Thyroid gland (tissue), 4 donors: Measurements from ENCODE around the gene PPP1R13B.

ENCODE experiments used
- CTCF ChIP-seq, 6 experiments: fragments of 200-600 bp in 3 of 6; fragments of 450-650 bp in 3 of 6; sonication (generic) in 3 of 6; IDR thresholded peaks; one replicate each; pipeline ENCODE4 v1.5.1; 2016 to 2019; ENCODE audit warnings: antibody characterized with exemption in 6 of 6, mild to moderate bottlenecking in 2 of 6, inconsistent platforms in 1 of 6, moderate library complexity in 1 of 6
- POLR2A ChIP-seq, 2 donors: fragments of 450-650 bp; IDR thresholded peaks; one replicate each; pipeline ENCODE4 v1.6.1; 2017; ENCODE audit warnings: antibody characterized with exemption in 2 of 2, mild to moderate bottlenecking in 2 of 2, moderate library complexity in 1 of 2

- no peak for TF ChIP-seq CTCF (IDR thresholded peaks at IDR 0.05)
- no peak for TF ChIP-seq POLR2A (IDR thresholded peaks at IDR 0.05)
Observed at GRCh38 chr14:103772078-103772712, 75.2 kb downstream of the PPP1R13B start.
